DND-41 (cell line): Measurements from ENCODE around the gene TIMM44.

Experiments used
- CTCF ChIP-seq: IDR thresholded peaks from 2 replicates; pipeline ENCODE4 v1.5.1; 2012; ENCODE audit warnings: borderline replicate concordance, low read length, moderate library complexity, mild to moderate bottlenecking; ENCODE audit not compliant: poor library complexity, severe bottlenecking; ENCODE audit errors: extremely low read depth
- EZH2 ChIP-seq: IDR thresholded peaks from 3 replicates; pipeline ENCODE4 v1.6.1; 2012; ENCODE audit warnings: borderline replicate concordance, low read depth, mild to moderate bottlenecking, moderate library complexity, low read length, inconsistent platforms; ENCODE audit not compliant: severe bottlenecking

DNA sequence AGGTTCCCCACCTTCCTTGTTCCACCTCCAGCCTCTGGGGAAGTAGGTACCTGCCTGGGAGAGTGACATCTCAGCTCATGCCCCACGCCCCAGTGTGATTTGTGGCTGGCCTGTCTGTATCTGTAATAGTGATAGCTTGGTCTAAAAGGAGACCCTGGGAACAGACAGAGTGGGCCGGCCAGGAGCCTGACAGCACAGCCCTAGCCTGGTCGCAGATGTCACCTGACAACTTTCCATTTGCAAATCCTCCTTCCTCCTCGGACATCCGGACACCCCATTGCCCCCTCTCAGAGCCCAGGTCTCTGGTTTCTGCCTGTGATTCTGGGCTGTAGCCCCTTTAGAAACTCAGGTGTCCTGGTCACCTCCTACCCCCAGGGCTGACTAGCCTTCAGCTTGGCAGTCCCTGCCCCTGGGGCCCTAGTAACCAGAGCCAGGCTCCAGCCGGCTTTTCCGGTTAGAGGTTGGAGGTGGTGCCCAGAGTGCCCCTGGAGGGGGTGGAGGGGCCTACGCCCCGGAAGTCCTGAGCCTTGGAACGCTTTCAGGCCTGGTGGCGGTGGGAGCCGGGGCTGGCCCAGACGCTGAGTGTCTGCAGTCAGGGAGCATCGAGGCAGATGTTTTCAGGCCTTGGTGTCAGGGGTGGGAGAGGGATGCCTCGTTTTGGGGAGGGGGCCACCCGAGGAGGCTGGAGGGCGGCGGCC is 48.7 kb downstream of the TIMM44 start:
- TF ChIP-seq EZH2 = no peak
- TF ChIP-seq CTCF = no peak
